Liver (tissue), 9 donors: ENCODE results near the gene RARRES1. TPM values are rescaled to one million over a fixed set of nuclear protein-coding genes. Genes with fewer than 3 reads are reported as not detected.

Experiments used
- DNase-seq: peaks from one replicate; pipeline ENCODE4 v3.0.0-alpha.2; 2017; ENCODE audit warnings: low spot score
- H3K27ac ChIP-seq, 2 donors: one replicate each; pipeline ENCODE4 v1.7.0; 2013; ENCODE audit warnings: inconsistent platforms in 2 of 2, low read length in 2 of 2, control low read depth in 1 of 2, low read depth in 1 of 2, mild to moderate bottlenecking in 1 of 2
- H3K27me3 ChIP-seq, 4 donors: one replicate each; pipeline versions ENCODE4 v1.6.1 to v1.7.0; 2013; ENCODE audit warnings: low read length in 3 of 4, inconsistent platforms in 1 of 4, mild to moderate bottlenecking in 1 of 4, moderate library complexity in 1 of 4; ENCODE audit not compliant: control insufficient read depth in 4 of 4, insufficient read depth in 4 of 4
- H3K36me3 ChIP-seq, 4 donors: one replicate each; pipeline versions ENCODE4 v1.6.1 to v1.7.0; 2013; ENCODE audit warnings: low read length in 3 of 4, mild to moderate bottlenecking in 3 of 4, low read depth in 1 of 4, moderate library complexity in 1 of 4; ENCODE audit not compliant: control insufficient read depth in 4 of 4, insufficient read depth in 3 of 4
- H3K4me1 ChIP-seq, 4 donors: one replicate each; pipeline versions ENCODE4 v1.6.1 to v1.7.0; 2013; ENCODE audit warnings: low read length in 3 of 4, mild to moderate bottlenecking in 3 of 4, moderate library complexity in 1 of 4; ENCODE audit not compliant: control insufficient read depth in 4 of 4, insufficient read depth in 4 of 4
- H3K4me3 ChIP-seq, 3 donors: one replicate each; pipeline versions ENCODE4 v1.6.1 to v1.7.0; 2013; ENCODE audit warnings: low read length in 3 of 3, control low read depth in 1 of 3, low read depth in 1 of 3, mild to moderate bottlenecking in 1 of 3
- H3K9ac ChIP-seq, 2 donors: one replicate each; pipeline ENCODE4 v1.7.0; 2013; ENCODE audit warnings: low read length in 2 of 2, mild to moderate bottlenecking in 2 of 2, moderate library complexity in 2 of 2, control low read depth in 1 of 2, low read depth in 1 of 2
- H3K9me3 ChIP-seq, 4 donors: one replicate each; pipeline versions ENCODE4 v1.6.1 to v1.7.0; 2013; ENCODE audit warnings: low read length in 3 of 4; ENCODE audit not compliant: control insufficient read depth in 4 of 4
- ATF3 ChIP-seq: IDR thresholded peaks from 2 replicates; pipeline ENCODE4 v1.6.1; 2016; ENCODE audit warnings: antibody characterized with exemption
- CTCF ChIP-seq: fragments of 150-350 bp; IDR thresholded peaks from 2 replicates; pipeline ENCODE4 v1.5.1; 2017; ENCODE audit warnings: improper control_type of control experiment, low read depth, low read length; ENCODE audit not compliant: missing input control
- EGR1 ChIP-seq, 2 donors: IDR thresholded peaks; 2 replicates each; pipeline ENCODE4 v1.6.1; 2016 to 2018; ENCODE audit warnings: antibody characterized with exemption in 2 of 2, low read depth in 2 of 2
- FOXA1 ChIP-seq: IDR thresholded peaks from 2 replicates; pipeline ENCODE4 v1.6.1; 2016; ENCODE audit warnings: antibody characterized with exemption
- FOXA2 ChIP-seq: IDR thresholded peaks from 2 replicates; pipeline ENCODE4 v1.6.1; 2016; ENCODE audit warnings: antibody characterized with exemption
- GABPA ChIP-seq, 2 donors: IDR thresholded peaks in 1 of 2; conservative IDR thresholded peaks in 1 of 2; 2 replicates each; pipeline ENCODE4 v1.6.1; 2016; ENCODE audit warnings: antibody characterized with exemption in 2 of 2, mild to moderate bottlenecking in 1 of 2, moderate library complexity in 1 of 2
- HNF4A ChIP-seq, 2 donors: conservative IDR thresholded peaks; 2 replicates each; pipeline ENCODE4 v1.6.1; 2016; ENCODE audit warnings: antibody characterized with exemption in 2 of 2, mild to moderate bottlenecking in 2 of 2
- HNF4G ChIP-seq: IDR thresholded peaks from 2 replicates; pipeline ENCODE4 v1.6.1; 2016; ENCODE audit warnings: antibody characterized with exemption
- JUND ChIP-seq, 2 donors: IDR thresholded peaks; 2 replicates each; pipeline ENCODE4 v1.6.1; 2016; ENCODE audit warnings: antibody characterized with exemption in 2 of 2
- MAX ChIP-seq: IDR thresholded peaks from 2 replicates; pipeline ENCODE4 v1.6.1; 2016; ENCODE audit warnings: antibody characterized with exemption
- NR2F2 ChIP-seq: IDR thresholded peaks from 2 replicates; pipeline ENCODE4 v1.6.1; 2016; ENCODE audit warnings: antibody characterized with exemption
- RAD21 ChIP-seq, 2 donors: IDR thresholded peaks; 2 replicates each; pipeline ENCODE4 v1.6.1; 2016; ENCODE audit warnings: antibody characterized with exemption in 2 of 2, mild to moderate bottlenecking in 2 of 2
- REST ChIP-seq: IDR thresholded peaks from 2 replicates; pipeline ENCODE4 v1.6.1; 2016; ENCODE audit warnings: antibody characterized with exemption, mild to moderate bottlenecking
- RXRA ChIP-seq, 2 donors: IDR thresholded peaks; 2 replicates each; pipeline ENCODE4 v1.6.1; 2017 to 2018; ENCODE audit warnings: antibody characterized with exemption in 2 of 2, mild to moderate bottlenecking in 1 of 2
- SP1 ChIP-seq: IDR thresholded peaks from 2 replicates; pipeline ENCODE4 v1.6.1; 2018; ENCODE audit warnings: antibody characterized with exemption, mild to moderate bottlenecking
- TAF1 ChIP-seq: conservative IDR thresholded peaks from 2 replicates; pipeline ENCODE4 v1.6.1; 2016; ENCODE audit warnings: antibody characterized with exemption, mild to moderate bottlenecking
- YY1 ChIP-seq: IDR thresholded peaks from 2 replicates; pipeline ENCODE4 v1.6.1; 2016; ENCODE audit warnings: antibody characterized with exemption, mild to moderate bottlenecking
- ZBTB33 ChIP-seq: IDR thresholded peaks from 2 replicates; pipeline ENCODE4 v1.6.1; 2016; ENCODE audit warnings: antibody characterized with exemption
- WGBS: extraction: QIAGEN DNeasy Blood & Tissue Kit; methylation state at CpG from one replicate; pipeline ENCODE4 v1.1.7; 2013; 5-methylcytosine and 5-hydroxymethylcytosine counted together
- polyA plus RNA-seq, 2 donors: library from polyadenylated mRNA; stranded (reverse) in 1 of 2; unstranded in 1 of 2; fragments of 200-250 nt in 1 of 2; fragments of >200 nt in 1 of 2; fragmentation: Nextera tagmentation in 1 of 2; extraction: Ambion mirVana in 1 of 2; gene quantifications; one replicate each; pipeline versions ENCODE4 v1.2.1 to v1.2.3, GENCODE V29; 2013 to 2015
- total RNA-seq, 2 donors: library from RNA; depleted of rRNA; stranded (reverse); fragments of >200 nt; gene quantifications; one replicate each; pipeline ENCODE4 v1.2.3, GENCODE V29; 2014
- donor health status: healthy.
- donor health status: healthy.
- donor health status: healthy.
- donor health status: healthy.
- donor health status: healthy.

RARRES1 gene
- total and polyA plus RNA-seq, 4 donors = 0.92 to 6.9 (median 2.4) TPM

- Histone ChIP-seq H3K36me3 (no peaks in the 10 kb centered on the region), H3K27me3 (no peaks in the 10 kb centered on the region), H3K4me1 (no peaks in the 10 kb centered on the region), H3K4me3 (no peak overlapping the region), H3K9ac (no peak overlapping the region), H3K27ac (no peak overlapping the region), H3K9me3 (no peaks in the 10 kb centered on the region)
- DNase-seq = no peak
- 89% methylated on average over 1 of the region's 1 CpG for WGBS
- TF ChIP-seq FOXA2 (no peak), SP1 (no peak), ATF3 (no peak), TAF1 (no peak), NR2F2 (no peak), JUND (IDR thresholded peaks at IDR 0.05) (no peak), RAD21 (IDR thresholded peaks at IDR 0.05) (no peak), HNF4G (no peak), MAX (no peak), CTCF (no peak), GABPA (IDR thresholded peaks at IDR 0.05 in 1 of 2, conservative IDR thresholded peaks at IDR 0.05 in 1 of 2) (no peak), FOXA1 (no peak), EGR1 (IDR thresholded peaks at IDR 0.05; ENCODE audit: low read depth in 2 of 2) (no peak), HNF4A (conservative IDR thresholded peaks at IDR 0.05) (no peak), RXRA (IDR thresholded peaks at IDR 0.05) (no peak), ZBTB33 (no peak), REST (no peak), YY1 (no peak)
Observed at GRCh38 chr3:158745551-158745950, 13.3 kb upstream of the RARRES1 start.
